HepG2 (cell line): Measurements from ENCODE around the gene IRF6. TPM values are rescaled to one million over a fixed set of nuclear protein-coding genes. Genes with fewer than 3 reads are reported as not detected.

Experiments used
- ATAC-seq: fragments of 200-7000 bp; cut with Tn5 transposase; 3 replicates; pipeline ENCODE4 v1.9.1; 2020; ENCODE audit warnings: mild to moderate bottlenecking, moderate library complexity
- BruUV-seq: library from RNA; stranded (reverse); fragments of 400-500 nt; replicated peaks from 2 replicates; lab custom pipeline; 2021; lab: Mats Ljungman, UMichigan
- CTCF ChIA-PET: fragments of 300-600 bp; formaldehyde crosslinking; extraction: SDS; loops from one replicate; lab custom pipeline; 2021; ENCODE audit warnings: low total read pairs, inconsistent platforms, low intra/inter-chr PET ratio; lab: Yijun Ruan, JAX
- POLR2A ChIA-PET: fragments of 350-600 bp; sonication (Branson Sonifier 250); formaldehyde crosslinking; loops from one replicate; lab custom pipeline; 2020; ENCODE audit warnings: antibody characterized with exemption, inconsistent platforms; lab: Yijun Ruan, JAX
- DNase-seq: peaks from one replicate; pipeline ENCODE4 v3.0.0-alpha.2; 2015; ENCODE audit warnings: low spot score
- FAIRE-seq: peaks from 3 replicates; lab custom pipeline; 2011; peaks lifted over from hg19 to GRCh38; lab: Jason Lieb, UNC
- H2AFZ ChIP-seq: one replicate; pipeline ENCODE4 v1.6.1; 2011; ENCODE audit warnings: low read length, inconsistent platforms
- H3K27ac ChIP-seq: fragments of 300-600 bp; 3 replicates; pipeline ENCODE4 v1.8.0; 2011; ENCODE audit warnings: mixed run types, mild to moderate bottlenecking, mixed read lengths, low read length, inconsistent platforms; ENCODE audit not compliant: insufficient read depth; ENCODE audit errors: extremely low read length
- H3K27me3 ChIP-seq, 2 experiments: fragments of 200-600 bp in 1 of 2; 2 replicates in 1 of 2; 3 replicates in 1 of 2; pipeline versions ENCODE4 v1.6.0 to v1.8.0; 2011; ENCODE audit warnings: low read length in 2 of 2, mild to moderate bottlenecking in 2 of 2, moderate library complexity in 2 of 2, inconsistent platforms in 1 of 2; ENCODE audit not compliant: insufficient read depth in 2 of 2, control insufficient read depth in 1 of 2
- H3K36me3 ChIP-seq, 2 experiments: fragments of 200-600 bp in 1 of 2; replicated peaks in 1 of 2; 2 replicates in 1 of 2; 3 replicates in 1 of 2; pipeline versions ENCODE4 v1.5.1 to v1.8.0; 2011; ENCODE audit warnings: low read length in 2 of 2, inconsistent platforms in 1 of 2; ENCODE audit not compliant: insufficient read depth in 2 of 2, control insufficient read depth in 1 of 2
- H3K4me1 ChIP-seq: 2 replicates; pipeline ENCODE4 v1.5.1; 2012; ENCODE audit warnings: low read length, inconsistent platforms; ENCODE audit not compliant: insufficient read depth
- H3K4me2 ChIP-seq: 2 replicates; pipeline ENCODE4 v1.6.0; 2011; ENCODE audit warnings: low read depth, low read length, inconsistent platforms
- H3K4me3 ChIP-seq, 3 experiments: fragments of 200-600 bp in 1 of 3; sonication (generic), shearing (Covaris generic) in 1 of 3; replicated peaks in 1 of 3; 2 replicates each; pipeline ENCODE4 v1.5.1; 2011 to 2016; ENCODE audit warnings: low read length in 3 of 3, inconsistent platforms in 2 of 3, low read depth in 2 of 3, mild to moderate bottlenecking in 2 of 3, control low read depth in 1 of 3, mixed read lengths in 1 of 3; ENCODE audit not compliant: insufficient read depth in 1 of 3
- H3K79me2 ChIP-seq: one replicate; pipeline ENCODE4 v1.6.1; 2011; ENCODE audit warnings: low read length, inconsistent platforms; ENCODE audit not compliant: insufficient read depth
- H3K9ac ChIP-seq: 2 replicates; pipeline ENCODE4 v1.6.0; 2011; ENCODE audit warnings: mild to moderate bottlenecking, low read depth, low read length, inconsistent platforms; ENCODE audit not compliant: insufficient read depth
- H3K9me3 ChIP-seq: 2 replicates; pipeline ENCODE4 v1.5.1; 2012; ENCODE audit warnings: mild to moderate bottlenecking, low read length
- H4K20me1 ChIP-seq: 2 replicates; pipeline ENCODE4 v1.6.0; 2011; ENCODE audit warnings: inconsistent platforms, mild to moderate bottlenecking, low read length, moderate library complexity; ENCODE audit not compliant: insufficient read depth
- ARID3A ChIP-seq: IDR thresholded peaks from 2 replicates; pipeline ENCODE4 v1.6.1; 2012; ENCODE audit warnings: low read depth, low read length, improper control_type of control experiment
- EHMT2 ChIP-seq: fragments of 200-600 bp; sonication (generic); IDR thresholded peaks from 2 replicates; pipeline ENCODE4 v1.7.0; 2017; ENCODE audit warnings: antibody characterized with exemption, low read depth, low read length, borderline replicate concordance
- GRHL1 ChIP-seq: sonication (generic); formaldehyde crosslinking; conservative IDR thresholded peaks from 2 replicates; pipeline ENCODE4 v1.8.0; 2022; ENCODE audit warnings: missing genetic modification reagents
- KLF15 ChIP-seq: sonication (generic); formaldehyde crosslinking; IDR thresholded peaks from 2 replicates; pipeline ENCODE4 v1.8.1; 2023; ENCODE audit warnings: borderline replicate concordance, mild to moderate bottlenecking, inconsistent platforms, missing genetic modification reagents, mixed read lengths
- LCORL ChIP-seq, 2 experiments: fragments of 450-650 bp in 1 of 2; sonication (generic) in 1 of 2; formaldehyde crosslinking in 1 of 2; IDR thresholded peaks; 2 replicates each; pipeline versions ENCODE4 v1.5.0 to v1.6.1; 2017 to 2020; ENCODE audit warnings: antibody characterized with exemption in 1 of 2, missing genetic modification reagents in 1 of 2
- MED1 ChIP-seq: sonication (generic); formaldehyde crosslinking; IDR thresholded peaks from 2 replicates; pipeline ENCODE4 v1.4.0; 2020; ENCODE audit warnings: missing genetic modification reagents
- NRL ChIP-seq: sonication (generic); formaldehyde crosslinking; IDR thresholded peaks from 2 replicates; pipeline ENCODE4 v1.5.0; 2020; ENCODE audit warnings: missing genetic modification reagents, mild to moderate bottlenecking, moderate library complexity, borderline replicate concordance
- ONECUT2 ChIP-seq: sonication (generic); formaldehyde crosslinking; IDR thresholded peaks from 2 replicates; pipeline ENCODE4 v1.4.0; 2020; ENCODE audit warnings: missing genetic modification reagents
- REXO4 ChIP-seq: sonication (generic); formaldehyde crosslinking; IDR thresholded peaks from 2 replicates; pipeline ENCODE4 v1.8.0; 2022; ENCODE audit warnings: missing genetic modification reagents, mild to moderate bottlenecking, borderline replicate concordance
- SALL1 ChIP-seq: sonication (generic); formaldehyde crosslinking; IDR thresholded peaks from 2 replicates; pipeline ENCODE4 v1.8.0; 2022; ENCODE audit warnings: mild to moderate bottlenecking, missing genetic modification reagents
- TEAD3 ChIP-seq: optimal IDR thresholded peaks from 2 replicates; pipeline ENCODE3; 2016; ENCODE audit warnings: borderline replicate concordance
- UBTF ChIP-seq: sonication (generic); formaldehyde crosslinking; IDR thresholded peaks from 2 replicates; pipeline ENCODE4 v1.4.0; 2020; ENCODE audit warnings: mild to moderate bottlenecking, missing genetic modification reagents
- ZNF180 ChIP-seq: sonication (generic); formaldehyde crosslinking; IDR thresholded peaks from 2 replicates; pipeline ENCODE4 v1.4.0; 2020; ENCODE audit warnings: low read depth, missing genetic modification reagents, borderline replicate concordance
- ZNF235 ChIP-seq: sonication (generic); formaldehyde crosslinking; IDR thresholded peaks from 2 replicates; pipeline ENCODE4 v1.8.1; 2023; ENCODE audit warnings: mild to moderate bottlenecking, missing genetic modification reagents, borderline replicate concordance
- ZNF24 ChIP-seq: fragments of 450-650 bp; IDR thresholded peaks from 2 replicates; pipeline ENCODE4 v1.6.1; 2017; ENCODE audit warnings: antibody characterized with exemption, mild to moderate bottlenecking
- ZNF766 ChIP-seq: sonication (generic); formaldehyde crosslinking; IDR thresholded peaks from 2 replicates; pipeline ENCODE4 v1.5.0; 2020; ENCODE audit warnings: missing genetic modification reagents, borderline replicate concordance
- WGBS: methylation state at CpG from one replicate; pipeline ENCODE4 v1.1.6; 2017; ENCODE audit warnings: low lambda C conversion rate; 5-methylcytosine and 5-hydroxymethylcytosine counted together
- in situ Hi-C: cut with HindIII; loops from 2 replicates; pipeline ENCODE4 v1.10.0; 2017; ENCODE audit warnings: low pct_unique_long_range_greater_than_20kb; ENCODE audit not compliant: extremely low pct_ligation_motif_present
- intact Hi-C: fragments of 100-400 bp; cut with micrococcal nuclease; formaldehyde crosslinking; loops from one replicate; pipeline ENCODE4 v1.10.0; 2022; ENCODE audit not compliant: unreplicated experiment
- polyA plus RNA-seq, 8 experiments: library from polyadenylated mRNA; depleted of rRNA in 3 of 8; stranded (reverse) in 7 of 8; unstranded in 1 of 8; fragments of >200 nt; fragmentation: Illumina TruSeq in 4 of 8; extraction: Trizol in 4 of 8; gene quantifications; 2 replicates each; pipeline versions ENCODE4 v1.2.1 to v1.2.3, GENCODE V29; 2011 to 2016; ENCODE audit warnings: low read depth in 4 of 8, missing spikeins in 1 of 8, mixed read lengths in 1 of 8; ENCODE audit not compliant: insufficient read depth in 1 of 8
- total RNA-seq, 5 experiments: library from RNA; depleted of rRNA; stranded (reverse); fragments of >200 nt; fragmentation: Illumina TruSeq; extraction: Trizol; gene quantifications; 2 replicates each; pipeline ENCODE4 v1.2.3, GENCODE V29; 2016; ENCODE audit warnings: low read depth in 1 of 5
- TF ChIP-seq, protein P1 (sequence below): sonication (generic); formaldehyde crosslinking; IDR thresholded peaks from 2 replicates; pipeline ENCODE4 v1.5.1; 2020; ENCODE audit warnings: missing genetic modification reagents, mild to moderate bottlenecking, borderline replicate concordance

IRF6 gene
- total and polyA plus RNA-seq, 2 of the 13 experiments (the other 11 are each of a cell fraction or from before 2014, with no cell fraction given), result 0.02 TPM; not detected in 1

DNA sequence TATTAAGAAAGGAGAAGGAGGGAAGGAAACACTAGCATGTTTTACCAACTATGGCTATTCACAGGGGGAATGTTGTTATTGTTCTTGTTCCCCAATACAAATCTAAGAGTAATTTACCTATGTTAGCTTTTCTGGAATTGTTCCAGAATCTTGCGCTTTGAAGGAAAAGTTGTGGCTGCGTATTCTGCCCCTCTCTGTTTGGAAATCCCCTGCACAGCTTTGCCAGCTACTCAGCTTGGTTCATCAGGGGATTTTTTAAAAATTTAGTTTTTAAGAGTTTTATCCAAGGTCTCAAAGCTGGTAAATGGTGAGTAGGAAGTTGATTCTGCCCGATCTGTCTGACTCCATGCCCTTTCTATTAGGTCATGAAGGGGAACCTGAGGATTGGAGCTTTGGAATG lies 9.5 kb upstream of the IRF6 start (continued):
- no peak for TF ChIP-seq ARID3A
- TF ChIP-seq ZNF766 (CRISPR knock-in tag), result no peak
- TF ChIP-seq, protein P1, sequence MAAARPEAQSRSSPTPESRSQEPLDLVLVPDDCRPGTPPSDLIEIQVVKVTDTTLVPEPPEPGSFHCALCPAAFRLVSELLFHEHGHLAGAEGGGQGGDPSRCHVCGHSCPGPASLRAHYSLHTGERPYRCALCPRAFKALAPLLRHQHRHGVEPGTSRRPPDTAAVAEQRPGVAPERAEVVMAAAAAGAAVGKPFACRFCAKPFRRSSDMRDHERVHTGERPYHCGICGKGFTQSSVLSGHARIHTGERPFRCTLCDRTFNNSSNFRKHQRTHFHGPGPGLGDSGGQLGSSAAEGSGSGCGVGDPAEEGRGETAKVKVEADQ (CRISPR knock-in tag), result no peak
- no peak for TF ChIP-seq REXO4 (CRISPR knock-in tag)
- TF ChIP-seq, all 625 proteins: peak for 0

DNA sequence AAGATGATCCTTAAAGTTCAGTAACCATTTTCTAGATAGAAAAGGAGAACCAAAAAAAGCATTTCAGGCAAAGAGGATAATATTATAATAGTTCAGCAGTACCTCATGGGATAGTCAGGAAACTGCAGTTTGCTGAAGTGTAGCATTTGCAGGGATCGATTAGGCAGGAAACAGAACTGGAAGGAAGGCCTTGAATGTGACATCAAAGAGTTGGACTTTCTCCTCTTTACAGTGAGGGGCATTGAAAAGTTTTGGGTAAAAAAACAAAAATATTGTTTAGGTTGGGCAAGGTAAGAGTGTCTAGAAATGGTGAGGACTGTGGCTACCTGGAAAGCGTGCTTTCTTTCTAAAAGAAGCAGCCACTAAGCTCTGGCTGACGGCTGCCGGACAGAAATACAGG lies 8.0 kb upstream of the IRF6 start:
- Histone ChIP-seq H3K27me3 (peaks cover 0 to 7% of the 10 kb centered on the region in 2 experiments; a peak in 2 of 5 replicates), H3K27ac (no peak overlapping the region), H4K20me1 (no peaks in the 10 kb centered on the region), H2AFZ (no peak overlapping the region), H3K36me3 (no peaks in the 10 kb centered on the region), H3K9ac (no peak overlapping the region), H3K79me2 (no peaks in the 10 kb centered on the region), H3K4me2 (0 out of 2 replicates have a peak overlapping the region, but pooled peaks have one; percentile 7), H3K4me3 (no peak overlapping the region), H3K4me1 (peaks cover 32% of the 10 kb centered on the region), H3K9me3 (no peaks in the 10 kb centered on the region)
- in situ Hi-C loops (no loop called here), intact Hi-C loops (no loop called here)
- ATAC-seq, result peak; percentile 82
- no peak for FAIRE-seq
- WGBS, result 20% methylated on average over 4 of the region's 4 CpGs
- ChIA-PET POLR2A (no interaction called here), CTCF (no interaction called here)
- BruUV-seq, result no TSS peak
- DNase-seq, result no peak
- TF ChIP-seq ONECUT2 (CRISPR knock-in tag) (peak; percentile 72), LCORL (IDR thresholded peaks at IDR 0.05) (no peak), LCORL (CRISPR knock-in tag; IDR thresholded peaks at IDR 0.05) (peak; percentile 90), MED1 (0 out of 2 replicates have a peak, but pooled peaks have one; percentile 23), NRL (no peak), UBTF (no peak), ZNF24 (no peak), ZNF235 (no peak), EHMT2 (no peak), SALL1 (CRISPR knock-in tag) (peak; percentile 31; the same call in 1 of the 2 replicates), KLF15 (CRISPR knock-in tag) (no peak), TEAD3 (CRISPR knock-in tag) (no peak), GRHL1 (no peak), ZNF180 (CRISPR knock-in tag) (no peak)
